H9 (cell line): ENCODE results near the gene GJA9. TPM values are rescaled to one million over a fixed set of nuclear protein-coding genes. Genes with fewer than 3 reads are reported as not detected.
A peak's percentile ranks its signal among the peaks of the same experiment; 100 is the strongest.

Experiments used
- DNase-seq: peaks from one replicate; pipeline ENCODE4 v3.0.0-alpha.2; 2017
- H2AFZ ChIP-seq: one replicate; pipeline ENCODE4 v1.6.1; 2013; ENCODE audit warnings: mild to moderate bottlenecking, low read length, control low read depth, moderate library complexity
- H2AK5ac ChIP-seq: 2 replicates; pipeline ENCODE4 v1.6.1; 2013; ENCODE audit warnings: low read length, control low read depth, mixed read lengths; ENCODE audit not compliant: insufficient read length
- H2BK120ac ChIP-seq: one replicate; pipeline ENCODE4 v1.6.1; 2013; ENCODE audit warnings: low read depth, mild to moderate bottlenecking, low read length, control low read depth, inconsistent platforms; ENCODE audit not compliant: poor library complexity, severe bottlenecking
- H2BK12ac ChIP-seq: 2 replicates; pipeline ENCODE4 v1.6.1; 2013; ENCODE audit warnings: low read length, control low read depth, mixed read lengths, low read depth; ENCODE audit not compliant: insufficient read length
- H2BK15ac ChIP-seq: 2 replicates; pipeline ENCODE4 v1.6.1; 2013; ENCODE audit warnings: low read depth, low read length, control low read depth
- H2BK20ac ChIP-seq: one replicate; pipeline ENCODE4 v1.6.1; 2013; ENCODE audit warnings: low read depth, mild to moderate bottlenecking, low read length, control low read depth, inconsistent platforms; ENCODE audit not compliant: poor library complexity, severe bottlenecking
- H2BK5ac ChIP-seq: 2 replicates; pipeline ENCODE4 v1.6.1; 2013; ENCODE audit warnings: low read length, control low read depth, mixed read lengths; ENCODE audit not compliant: insufficient read length
- H3K14ac ChIP-seq: 2 replicates; pipeline ENCODE4 v1.6.1; 2013; ENCODE audit warnings: low read length, control low read depth; ENCODE audit not compliant: insufficient read depth
- H3K18ac ChIP-seq: 2 replicates; pipeline ENCODE4 v1.6.1; 2013; ENCODE audit warnings: low read depth, mild to moderate bottlenecking, mixed read lengths, low read length, control low read depth; ENCODE audit not compliant: insufficient read length
- H3K23ac ChIP-seq: 2 replicates; pipeline ENCODE4 v1.6.1; 2013; ENCODE audit warnings: low read length, control low read depth, mixed read lengths, low read depth; ENCODE audit not compliant: insufficient read length
- H3K23me2 ChIP-seq: 2 replicates; pipeline ENCODE4 v1.6.1; 2013; ENCODE audit warnings: low read depth, mild to moderate bottlenecking, mixed read lengths, low read length, control low read depth; ENCODE audit not compliant: insufficient read length, poor library complexity, severe bottlenecking
- H3K27ac ChIP-seq: 2 replicates; pipeline ENCODE4 v1.5.1; 2013; ENCODE audit warnings: low read length, control low read depth, mixed read lengths, low read depth; ENCODE audit not compliant: insufficient read length
- H3K27me3 ChIP-seq: 2 replicates; pipeline ENCODE4 v1.6.1; 2013; ENCODE audit warnings: low read length, control low read depth, inconsistent platforms; ENCODE audit not compliant: insufficient read depth
- H3K4ac ChIP-seq: 2 replicates; pipeline ENCODE4 v1.6.1; 2013; ENCODE audit warnings: low read depth, mild to moderate bottlenecking, control low read depth, inconsistent platforms, low read length, moderate library complexity
- H3K4me1 ChIP-seq: 2 replicates; pipeline ENCODE4 v1.6.1; 2013; ENCODE audit warnings: low read length, control low read depth, inconsistent platforms; ENCODE audit not compliant: insufficient read depth
- H3K4me2 ChIP-seq: 2 replicates; pipeline ENCODE4 v1.6.1; 2013; ENCODE audit warnings: low read length, control low read depth, mixed read lengths; ENCODE audit not compliant: insufficient read length, insufficient read depth
- H3K56ac ChIP-seq: 2 replicates; pipeline ENCODE4 v1.6.1; 2013; ENCODE audit warnings: low read depth, mild to moderate bottlenecking, mixed read lengths, low read length, control low read depth; ENCODE audit not compliant: insufficient read length
- H3K79me1 ChIP-seq: 2 replicates; pipeline ENCODE4 v1.6.1; 2013; ENCODE audit warnings: low read depth, mild to moderate bottlenecking, moderate library complexity, low read length, control low read depth, inconsistent platforms; ENCODE audit not compliant: insufficient read depth, poor library complexity, severe bottlenecking
- H3K79me2 ChIP-seq: 2 replicates; pipeline ENCODE4 v1.6.1; 2013; ENCODE audit warnings: low read length, control low read depth, inconsistent platforms; ENCODE audit not compliant: insufficient read depth
- H3K9ac ChIP-seq: 2 replicates; pipeline ENCODE4 v1.6.1; 2013; ENCODE audit warnings: low read length, control low read depth, mixed read lengths; ENCODE audit not compliant: insufficient read length; ENCODE audit errors: extremely low read depth
- H3K9me3 ChIP-seq: one replicate; pipeline ENCODE4 v1.6.1; 2013; ENCODE audit warnings: low read depth, low read length, inconsistent platforms; ENCODE audit not compliant: control insufficient read depth
- H3T11ph ChIP-seq: one replicate; pipeline ENCODE4 v1.6.1; 2013; ENCODE audit warnings: mild to moderate bottlenecking, low read length, control low read depth, inconsistent platforms
- H4K20me1 ChIP-seq: one replicate; pipeline ENCODE4 v1.6.1; 2013; ENCODE audit not compliant: control insufficient read depth, insufficient read length, insufficient read depth
- H4K5ac ChIP-seq: 2 replicates; pipeline ENCODE4 v1.6.1; 2013; ENCODE audit warnings: low read depth, mild to moderate bottlenecking, mixed read lengths, low read length, control low read depth; ENCODE audit not compliant: insufficient read length
- H4K8ac ChIP-seq: replicated peaks from 2 replicates; pipeline ENCODE4 v1.6.1; 2013; ENCODE audit warnings: low read length, control low read depth, mixed read lengths, low read depth; ENCODE audit not compliant: insufficient read length
- H4K91ac ChIP-seq: 2 replicates; pipeline ENCODE4 v1.6.1; 2013; ENCODE audit warnings: low read depth, mild to moderate bottlenecking, moderate library complexity, mixed read lengths, low read length, control low read depth; ENCODE audit not compliant: insufficient read length
- H3K27ac Mint-ChIP-seq, 3 experiments: 2 replicates in 2 of 3; 3 replicates in 1 of 3; pipeline ENCODE4 v1.8.0; 2020 to 2021; ENCODE audit warnings: mixed read lengths in 3 of 3, mild to moderate bottlenecking in 1 of 3, moderate library complexity in 1 of 3
- H3K27me3 Mint-ChIP-seq: 2 replicates; pipeline ENCODE4 v1.8.0; 2021; ENCODE audit warnings: low read depth, mild to moderate bottlenecking, moderate library complexity, mixed read lengths
- H3K36me3 Mint-ChIP-seq, 3 experiments: 2 replicates in 2 of 3; 3 replicates in 1 of 3; pipeline ENCODE4 v1.8.0; 2020 to 2021; ENCODE audit warnings: low read depth in 3 of 3, mixed read lengths in 3 of 3; ENCODE audit not compliant: insufficient read depth in 1 of 3
- H3K4me1 Mint-ChIP-seq, 2 experiments: 2 replicates each; pipeline ENCODE4 v1.8.0; 2020; ENCODE audit warnings: mixed read lengths in 2 of 2
- H3K4me3 Mint-ChIP-seq, 2 experiments: 2 replicates in 1 of 2; 3 replicates in 1 of 2; pipeline ENCODE4 v1.8.0; 2020 to 2021; ENCODE audit warnings: mild to moderate bottlenecking in 2 of 2, mixed read lengths in 2 of 2, moderate library complexity in 1 of 2
- H3K9me3 Mint-ChIP-seq, 2 experiments: 2 replicates in 1 of 2; 3 replicates in 1 of 2; pipeline ENCODE4 v1.8.0; 2020; ENCODE audit warnings: mild to moderate bottlenecking in 2 of 2, mixed read lengths in 2 of 2, moderate library complexity in 1 of 2
- CTCF ChIP-seq: fragments of 200-600 bp; sonication (generic); conservative IDR thresholded peaks from 3 replicates; pipeline ENCODE4 v1.8.0; 2021; ENCODE audit warnings: antibody characterized with exemption, mild to moderate bottlenecking
- WGBS: extraction: QIAGEN DNeasy Blood & Tissue Kit; methylation state at CpG from one replicate; pipeline ENCODE4 v1.1.7; 2013; ENCODE audit warnings: missing lambda C conversion rate, low lambda C conversion rate, mixed read lengths; ENCODE audit not compliant: insufficient read length; ENCODE audit errors: extremely low coverage; 5-methylcytosine and 5-hydroxymethylcytosine counted together
- total RNA-seq: library from RNA; stranded (reverse); gene quantifications from 2 replicates; pipeline ENCODE4 v1.2.1, GENCODE V29; 2021

The GJA9 gene
- total RNA-seq, 1 experiment from 2014 or later, result not detected

GRCh38 chr1:38872401-38873026 is 8.9 kb downstream of the GJA9 start:
- TF ChIP-seq CTCF, result no peak
- Histone ChIP-seq H3K9ac (peak overlapping the region; percentile 46), H3K23me2 (peaks cover 11% of the 10 kb centered on the region), H2BK15ac (no peak overlapping the region), H3K27me3 (no peaks in the 10 kb centered on the region), H3K18ac (no peak overlapping the region), H3K56ac (no peak overlapping the region), H2BK5ac (no peak overlapping the region), H4K20me1 (no peaks in the 10 kb centered on the region), H2AFZ (no peak overlapping the region), H2BK120ac (no peak overlapping the region), H3K4me1 (no peaks in the 10 kb centered on the region), H2BK20ac (no peak overlapping the region), H3K23ac (no peak overlapping the region), H3T11ph (no peak overlapping the region), H2BK12ac (no peak overlapping the region), H4K5ac (no peak overlapping the region), H3K79me1 (no peaks in the 10 kb centered on the region), H2AK5ac (no peak overlapping the region), H3K27ac (no peak overlapping the region), H3K79me2 (no peaks in the 10 kb centered on the region), H4K91ac (no peak overlapping the region), H3K4me2 (peak overlapping the region; percentile 71), H3K14ac (no peak overlapping the region), H4K8ac (no peak overlapping the region), H3K9me3 (no peaks in the 10 kb centered on the region), H3K4ac (no peak overlapping the region)
- Mint-ChIP-seq H3K4me1 (peaks cover 13 to 18% of the 10 kb centered on the region in 2 experiments), H3K36me3 (peaks cover 0 to 2% (median 2%) of the 10 kb centered on the region in 3 experiments; a peak in 2 of 7 replicates), H3K27ac (no peak overlapping the region), H3K9me3 (no peaks in the 10 kb centered on the region), H3K4me3 (peak overlapping the region; percentile 88 to 94), H3K27me3 (no peaks in the 10 kb centered on the region)
- DNase-seq, result no peak
- no CpG with 5 or more reads among the region's 25 CpGs for WGBS
